Activated naive CD4-positive, alpha-beta T cell treated with anti-CD3 and anti-CD28 coated beads for 36 hours (primary cell): Measurements from ENCODE around the gene RNF125. TPM values are rescaled to one million over a fixed set of nuclear protein-coding genes. Genes with fewer than 3 reads are reported as not detected.
A peak's percentile ranks its signal among the peaks of the same experiment; 100 is the strongest.

Source experiments
- CTCF ChIA-PET: fragments of 350-600 bp; sonication (Branson Sonifier 250); formaldehyde crosslinking; loops from one replicate; lab custom pipeline; 2021; ENCODE audit warnings: antibody characterized with exemption; lab: Charles Lee
- DNase-seq: peaks from one replicate; pipeline ENCODE4 v3.0.0-alpha.2; 2020
- H3K27ac Mint-ChIP-seq: one replicate; pipeline ENCODE4 v1.8.0; 2021; ENCODE audit warnings: mild to moderate bottlenecking, mixed read lengths
- H3K27me3 Mint-ChIP-seq: one replicate; pipeline ENCODE4 v1.8.0; 2021; ENCODE audit warnings: low read depth, mixed read lengths
- H3K36me3 Mint-ChIP-seq: one replicate; pipeline ENCODE4 v1.8.0; 2021; ENCODE audit warnings: low read depth, mixed read lengths
- H3K4me1 Mint-ChIP-seq: one replicate; pipeline ENCODE4 v1.8.0; 2021; ENCODE audit warnings: low read depth, mixed read lengths
- H3K4me3 Mint-ChIP-seq: one replicate; pipeline ENCODE4 v1.8.0; 2021; ENCODE audit warnings: mild to moderate bottlenecking, moderate library complexity, mixed read lengths
- H3K9me3 Mint-ChIP-seq: one replicate; pipeline ENCODE4 v1.8.0; 2021; ENCODE audit warnings: mixed read lengths
- intact Hi-C: fragments of 100-400 bp; cut with micrococcal nuclease; formaldehyde crosslinking; loops from one replicate; pipeline ENCODE4 v1.15.1; 2023
- total RNA-seq, 2 experiments: library from RNA; stranded (reverse); gene quantifications; one replicate each; pipeline ENCODE4 v1.2.3, GENCODE V29; 2021

RNF125 gene
- total RNA-seq, 2 experiments from 2014 or later: 11.4 to 12.0 TPM

DNA sequence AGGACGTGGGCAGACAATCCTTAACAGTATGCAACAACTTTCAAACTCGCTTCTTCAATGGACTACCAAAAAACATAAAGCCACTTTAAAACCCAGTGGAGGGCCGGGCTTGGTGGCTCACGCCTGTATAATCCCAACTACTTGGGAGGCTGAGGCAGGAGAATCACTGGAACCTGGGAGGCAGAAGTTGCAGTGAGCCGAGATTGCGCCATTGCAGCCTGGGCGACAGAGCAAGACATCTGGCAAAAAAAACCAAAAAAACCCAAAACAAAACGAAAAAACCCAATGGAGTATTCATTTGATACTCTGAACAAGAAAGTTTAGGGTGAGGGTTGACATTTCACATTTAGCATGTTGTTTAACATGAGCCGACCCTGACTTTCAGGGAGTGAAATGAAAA, 14.0 kb downstream of the RNF125 start:
- no peak overlapping the region for H3K27ac Mint-ChIP-seq
- H3K9me3 Mint-ChIP-seq: no peaks in the 10 kb centered on the region
- H3K4me3 Mint-ChIP-seq: no peak overlapping the region
- CTCF ChIA-PET: no interaction called here
- DNase-seq: no peak
- intact Hi-C loops: no loop called here
- peaks cover 55% of the 10 kb centered on the region for H3K4me1 Mint-ChIP-seq
- H3K36me3 Mint-ChIP-seq: peaks cover 12% of the 10 kb centered on the region
- no peaks in the 10 kb centered on the region for H3K27me3 Mint-ChIP-seq

DNA sequence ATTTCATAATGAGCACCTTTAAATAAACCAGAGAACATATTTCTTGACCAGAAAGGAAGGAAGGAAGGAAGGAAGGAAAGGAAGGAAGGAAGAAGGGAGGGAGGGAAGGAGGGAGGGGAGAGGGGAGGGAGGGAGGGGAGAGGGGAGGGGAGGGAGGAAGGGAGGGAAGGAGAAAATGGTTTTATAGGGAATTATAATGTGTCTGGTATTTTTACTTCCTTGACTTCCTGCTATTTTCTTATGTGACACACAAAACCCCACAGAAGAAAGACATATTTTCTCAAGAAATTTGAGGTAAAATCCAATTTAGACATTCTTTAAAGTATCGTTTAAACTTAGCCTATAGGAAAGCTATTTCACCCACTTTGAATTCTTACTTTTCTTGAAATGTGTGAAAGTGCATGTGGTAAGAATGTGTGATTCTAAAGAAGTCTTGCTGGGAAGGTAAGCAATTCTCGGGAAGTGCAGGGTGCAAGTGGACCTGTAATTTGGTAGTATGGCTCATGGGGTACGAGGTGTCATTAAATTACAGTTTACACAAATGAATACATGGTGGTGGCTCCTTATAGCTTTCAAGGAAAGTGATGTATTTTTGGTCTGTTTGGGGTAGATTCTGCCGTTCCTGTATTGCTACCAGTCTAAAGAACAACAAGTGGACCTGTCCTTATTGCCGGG, 18.0 kb downstream of the RNF125 start:
- Mint-ChIP-seq H3K27ac (peak overlapping the region; percentile 70), H3K4me1 (peaks cover 55% of the 10 kb centered on the region), H3K4me3 (no peak overlapping the region), H3K36me3 (peaks cover 22% of the 10 kb centered on the region), H3K27me3 (no peaks in the 10 kb centered on the region), H3K9me3 (no peaks in the 10 kb centered on the region)
- CTCF ChIA-PET: no interaction called here
- intact Hi-C loops: no loop called here
- DNase-seq: no peak

- H3K27ac Mint-ChIP-seq: no peak overlapping the region
- H3K27me3 Mint-ChIP-seq: no peaks in the 10 kb centered on the region
- DNase-seq: no peak
- H3K4me1 Mint-ChIP-seq: peaks cover 58% of the 10 kb centered on the region
- intact Hi-C loops: no loop called here
- peaks cover 25% of the 10 kb centered on the region for H3K36me3 Mint-ChIP-seq
- CTCF ChIA-PET: interaction anchor here (0.7 to 1.4 kb wide), 2 partner anchors 11 to 35 kb away, joined by 3 to 4 read pairs; no protein-coding TSS in a partner anchor
- H3K4me3 Mint-ChIP-seq: no peak overlapping the region
- H3K9me3 Mint-ChIP-seq: no peaks in the 10 kb centered on the region
Measured at GRCh38 chr18:32037616-32038015, 19.0 kb downstream of the RNF125 start.

DNA sequence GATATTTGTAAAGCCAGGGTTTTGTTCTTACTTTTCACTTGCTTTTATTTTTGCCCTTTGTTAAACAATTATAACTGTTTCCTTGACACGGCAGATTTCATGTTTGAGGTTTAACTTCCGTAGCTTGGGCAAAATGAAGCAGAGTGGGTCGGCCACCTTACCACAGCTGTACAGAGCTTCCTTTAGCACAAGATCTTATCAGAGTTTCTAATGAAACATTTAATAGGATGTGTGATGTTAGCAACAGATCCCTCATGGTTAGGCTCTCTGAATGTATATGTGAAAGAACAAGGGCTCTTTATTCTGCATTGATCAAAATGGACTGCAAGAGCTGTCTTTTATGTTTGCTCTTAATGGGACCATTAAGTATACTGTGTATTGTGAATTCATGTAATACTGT, 22.3 kb downstream of the RNF125 start:
- peaks cover 24% of the 10 kb centered on the region for H3K36me3 Mint-ChIP-seq
- H3K4me1 Mint-ChIP-seq: peaks cover 36% of the 10 kb centered on the region
- peak overlapping the region; percentile 82 for H3K27ac Mint-ChIP-seq
- no peaks in the 10 kb centered on the region for H3K9me3 Mint-ChIP-seq
- intact Hi-C loops: loop anchor here (1.0 to 2.0 kb wide), 2 partner anchors 22 to 44 kb away; no protein-coding TSS in a partner anchor
- peak; percentile 49 for DNase-seq
- CTCF ChIA-PET: interaction anchor here (0.7 to 1.7 kb wide), 3 partner anchors 10 to 32 kb away, joined by 3 to 7 read pairs (median 5); partner anchors contain the start of gene RNF125
- H3K27me3 Mint-ChIP-seq: no peaks in the 10 kb centered on the region
- H3K4me3 Mint-ChIP-seq: peak overlapping the region; percentile 54

- Mint-ChIP-seq H3K36me3 (peaks cover 20% of the 10 kb centered on the region), H3K27ac (no peak overlapping the region)
Measured at GRCh38 chr18:32042337-32042736, 23.7 kb downstream of the RNF125 start.

GRCh38 chr18:32048507-32049091, 30.0 kb downstream of the RNF125 start:
- H3K4me1 Mint-ChIP-seq: peaks cover 23% of the 10 kb centered on the region
- H3K4me3 Mint-ChIP-seq: no peak overlapping the region
- H3K9me3 Mint-ChIP-seq: no peaks in the 10 kb centered on the region
- H3K27me3 Mint-ChIP-seq: no peaks in the 10 kb centered on the region
- H3K36me3 Mint-ChIP-seq: peaks cover 7% of the 10 kb centered on the region
- CTCF ChIA-PET: interaction anchor here (0.6 to 1.4 kb wide), 4 partner anchors 11 to 110 kb away, joined by 3 to 8 read pairs (median 4); partner anchors contain the start of gene RNF125
- peak overlapping the region; percentile 81 for H3K27ac Mint-ChIP-seq
- peak; percentile 30 for DNase-seq
- intact Hi-C loops: loop anchor here (1.0 kb wide), 3 partner anchors 30 to 105 kb away; partner anchors contain the start of genes RNF125 and TRAPPC8

More at GRCh38 chr18:32042337-32042736, 23.7 kb downstream of the RNF125 start:
- CTCF ChIA-PET: no interaction called here
- peaks cover 28% of the 10 kb centered on the region for H3K4me1 Mint-ChIP-seq
- H3K4me3 Mint-ChIP-seq: no peak overlapping the region
- intact Hi-C loops: no loop called here
- no peak for DNase-seq
- H3K27me3 Mint-ChIP-seq: no peaks in the 10 kb centered on the region
- H3K9me3 Mint-ChIP-seq: no peaks in the 10 kb centered on the region

DNA sequence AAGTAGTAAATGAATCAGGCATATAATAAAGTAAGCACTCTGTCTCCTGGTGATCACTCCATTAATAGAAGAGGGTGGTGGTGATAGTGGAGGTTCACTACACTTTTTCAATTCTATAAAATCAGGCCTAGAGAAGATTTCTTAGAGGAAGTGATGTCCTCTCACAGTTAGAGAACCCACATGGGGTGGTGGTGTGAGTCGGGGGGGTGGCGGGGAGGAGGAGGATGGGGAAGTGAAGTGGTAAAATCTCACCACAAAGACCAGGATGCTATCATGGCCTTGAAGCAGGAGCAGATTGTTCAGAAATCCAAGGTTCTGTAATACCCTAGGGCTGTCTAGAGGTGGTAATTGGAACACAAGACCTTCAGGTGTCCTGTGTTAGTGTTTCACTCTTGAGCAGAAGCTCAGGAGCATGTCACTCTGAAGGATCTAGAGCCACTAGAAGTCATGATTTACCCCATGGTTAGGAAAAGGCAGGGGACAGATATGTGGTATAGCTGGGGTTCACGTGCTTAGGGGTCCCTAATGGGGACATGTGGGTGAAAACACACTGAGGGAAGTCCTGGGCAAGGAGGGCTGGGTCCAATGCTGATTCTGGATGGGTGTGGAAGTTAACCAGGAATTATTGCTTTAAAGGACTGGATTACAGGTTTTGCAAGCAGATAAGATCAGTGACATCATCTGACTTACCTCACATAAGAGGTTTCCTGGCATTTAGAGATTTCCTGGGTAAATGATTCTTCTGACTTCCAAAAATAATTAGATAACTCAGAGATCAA, 31.0 kb downstream of the RNF125 start:
- no peaks in the 10 kb centered on the region for H3K9me3 Mint-ChIP-seq
- peak overlapping the region; percentile 81 for H3K27ac Mint-ChIP-seq
- no peak overlapping the region for H3K4me3 Mint-ChIP-seq
- H3K4me1 Mint-ChIP-seq: peaks cover 23% of the 10 kb centered on the region
- intact Hi-C loops: loop anchor here (1.0 to 2.0 kb wide), 4 partner anchors 23 to 106 kb away; partner anchors contain the start of genes RNF125 and TRAPPC8
- H3K36me3 Mint-ChIP-seq: peaks cover 7% of the 10 kb centered on the region
- DNase-seq: peak; percentile 65
- CTCF ChIA-PET: interaction anchor here (0.6 to 1.9 kb wide), 8 partner anchors 9 to 67 kb away, joined by 3 to 9 read pairs (median 4); partner anchors contain the start of gene RNF125
- no peaks in the 10 kb centered on the region for H3K27me3 Mint-ChIP-seq

GRCh38 chr18:32056613-32057358, 38.2 kb downstream of the RNF125 start:
- no peaks in the 10 kb centered on the region for H3K9me3 Mint-ChIP-seq
- H3K4me3 Mint-ChIP-seq: no peak overlapping the region
- peaks cover 16% of the 10 kb centered on the region for H3K36me3 Mint-ChIP-seq
- DNase-seq: no peak
- CTCF ChIA-PET: interaction anchor here (1.0 to 1.2 kb wide), 2 partner anchors 15 to 17 kb away, joined by 3 to 5 read pairs; no protein-coding TSS in a partner anchor
- intact Hi-C loops: no loop called here
- H3K4me1 Mint-ChIP-seq: peaks cover 29% of the 10 kb centered on the region
- H3K27me3 Mint-ChIP-seq: no peaks in the 10 kb centered on the region
- H3K27ac Mint-ChIP-seq: no peak overlapping the region

DNA sequence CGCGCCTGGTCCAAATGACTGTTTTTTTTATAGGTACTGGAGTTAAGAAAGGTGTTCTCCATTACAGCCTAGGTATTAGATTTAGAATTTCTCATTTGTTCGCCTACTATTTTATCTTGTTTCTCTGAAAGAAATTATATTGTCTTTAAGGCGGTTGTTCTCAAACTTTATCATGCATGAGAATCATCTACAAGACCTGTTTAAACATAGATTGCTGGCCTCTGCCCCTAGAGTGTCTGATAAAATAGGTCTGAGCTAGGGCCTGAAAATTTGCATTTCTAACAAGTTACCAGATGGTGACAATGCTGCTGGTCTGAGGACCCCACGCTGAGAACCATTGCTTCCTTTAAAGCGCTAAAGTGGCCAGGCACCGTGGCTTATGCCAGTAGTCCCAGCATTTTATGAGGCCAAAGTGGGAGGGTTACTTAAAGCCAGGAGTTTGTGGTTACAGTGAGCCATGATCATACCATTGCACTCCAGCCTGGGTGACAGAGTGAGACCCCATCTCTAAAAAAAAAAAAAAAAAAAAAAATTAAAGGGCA, 39.1 kb downstream of the RNF125 start:
- Mint-ChIP-seq H3K9me3 (no peaks in the 10 kb centered on the region), H3K4me1 (peaks cover 29% of the 10 kb centered on the region), H3K27ac (no peak overlapping the region), H3K4me3 (no peak overlapping the region), H3K36me3 (peaks cover 16% of the 10 kb centered on the region), H3K27me3 (no peaks in the 10 kb centered on the region)
- no peak for DNase-seq
- CTCF ChIA-PET: no interaction called here
- intact Hi-C loops: no loop called here

- Mint-ChIP-seq H3K27ac (no peak overlapping the region), H3K4me3 (no peak overlapping the region), H3K27me3 (no peaks in the 10 kb centered on the region), H3K4me1 (peaks cover 29% of the 10 kb centered on the region), H3K36me3 (peaks cover 15% of the 10 kb centered on the region), H3K9me3 (no peaks in the 10 kb centered on the region)
- intact Hi-C loops: no loop called here
- no peak for DNase-seq
- CTCF ChIA-PET: interaction anchor here (1.6 kb wide), 1 partner anchor 12 kb away, joined by 4 read pairs; no protein-coding TSS in a partner anchor
Measured at GRCh38 chr18:32060026-32060425, 41.4 kb downstream of the RNF125 start.

GRCh38 chr18:32067375-32068167, 48.9 kb downstream of the RNF125 start:
- no peaks in the 10 kb centered on the region for H3K9me3 Mint-ChIP-seq
- intact Hi-C loops: no loop called here
- H3K4me3 Mint-ChIP-seq: no peak overlapping the region
- H3K36me3 Mint-ChIP-seq: peaks cover 5% of the 10 kb centered on the region
- no peak for DNase-seq
- H3K27ac Mint-ChIP-seq: no peak overlapping the region
- no peaks in the 10 kb centered on the region for H3K4me1 Mint-ChIP-seq
- H3K27me3 Mint-ChIP-seq: no peaks in the 10 kb centered on the region
- CTCF ChIA-PET: interaction anchor here (0.9 to 2.2 kb wide), 2 partner anchors 42 to 49 kb away, joined by 4 to 6 read pairs; partner anchors contain the start of gene RNF125
